Neural progenitor cell (in vitro differentiated cells): Measurements from ENCODE around the gene MYOCOS.

Source experiments
- CTCF ChIP-seq: fragments of 200-600 bp; sonication (generic); IDR thresholded peaks from 2 replicates; pipeline ENCODE4 v1.5.1; 2017; ENCODE audit warnings: antibody characterized with exemption, mild to moderate bottlenecking
- EZH2 ChIP-seq: fragments of 200-600 bp; sonication (generic); IDR thresholded peaks from 2 replicates; pipeline ENCODE4 v1.6.1; 2017; ENCODE audit warnings: antibody characterized with exemption, mild to moderate bottlenecking, moderate library complexity
- EZH2phosphoT487 ChIP-seq: fragments of 200-600 bp; sonication (generic); IDR thresholded peaks from 2 replicates; pipeline ENCODE4 v1.6.1; 2017; ENCODE audit warnings: antibody characterized with exemption

- TF ChIP-seq CTCF (no peak), EZH2phosphoT487 (no peak), EZH2 (no peak)
These were observed 38.3 kb upstream of the MYOCOS start for GRCh38 chr1:171583591-171584201.
